ENCODE results near the gene USH2A.
"Not testable (repeated sequence)": the region's sequence is repeated elsewhere in the genome, so short reads cannot be mapped to it uniquely, and the experiment has no call there.

Gene USH2A

DNA sequence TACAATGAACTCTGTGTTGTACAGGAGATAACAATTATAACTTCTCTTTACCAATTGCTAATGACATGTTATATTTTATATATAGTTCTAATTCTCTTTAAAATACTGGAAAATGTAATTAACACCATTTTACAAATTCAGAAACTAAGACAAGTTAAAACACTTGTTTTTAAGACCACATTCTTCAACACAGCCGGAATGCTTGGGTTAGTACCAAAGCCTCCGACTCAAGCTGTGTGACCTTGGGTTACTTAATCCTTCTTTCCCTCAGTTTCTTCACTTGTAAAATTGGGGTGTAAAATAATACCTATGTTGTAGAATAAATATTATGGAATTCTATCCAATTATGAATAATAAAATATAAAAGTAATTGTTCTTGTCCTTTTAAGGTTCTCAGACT is 378.7 kb downstream of the USH2A start:
- DNase-seq: no peak

DNA sequence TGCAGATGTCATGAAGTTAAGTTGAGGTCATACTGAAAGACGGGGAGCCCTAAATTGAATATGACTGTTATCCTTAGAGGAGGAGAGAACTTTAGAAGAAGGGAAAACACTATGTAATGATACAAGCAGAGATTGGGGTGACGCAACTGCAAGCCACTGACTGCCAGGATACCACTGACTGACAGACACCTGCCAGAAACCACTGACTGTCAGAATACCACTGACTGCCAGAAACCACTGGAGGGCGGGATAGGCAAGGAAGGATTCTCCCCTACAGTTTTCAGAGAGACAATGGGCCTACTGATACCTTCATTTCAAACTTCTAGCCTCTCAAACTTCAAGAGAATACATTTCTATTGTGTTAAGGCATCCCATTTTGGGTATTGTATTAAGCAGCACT is 388.7 kb downstream of the USH2A start:
- DNase-seq: no peak

DNA sequence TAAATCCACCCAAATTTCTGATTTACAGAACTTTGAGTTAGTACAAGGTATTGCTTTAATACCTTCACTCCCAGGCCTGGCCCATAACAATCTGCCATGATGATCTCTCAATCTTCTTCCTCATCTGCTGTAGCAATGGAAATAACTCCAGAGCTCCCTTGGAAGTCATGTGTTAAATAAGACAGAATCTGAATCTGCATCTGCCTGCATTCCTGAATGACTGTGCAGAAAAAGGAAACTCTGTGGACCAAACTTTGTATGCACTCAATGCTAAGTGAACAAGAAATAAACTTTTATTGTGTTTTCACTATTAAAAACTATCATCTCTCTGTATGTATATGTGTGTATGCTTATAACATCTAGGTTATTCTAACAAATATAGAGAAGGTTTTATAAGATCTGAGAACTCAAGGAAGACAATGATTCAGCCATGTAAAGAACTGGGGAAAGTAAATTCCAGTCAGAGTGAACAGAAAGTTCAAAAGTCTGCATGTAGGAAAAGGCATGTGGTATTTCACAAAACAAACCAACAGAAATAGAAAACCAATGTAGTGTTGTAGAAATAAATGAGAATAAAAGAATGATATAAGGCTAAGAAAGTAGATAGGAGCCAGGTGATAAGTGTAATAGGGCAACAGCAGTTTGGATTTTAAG is 390.2 kb downstream of the USH2A start:
- DNase-seq: no peak

DNA sequence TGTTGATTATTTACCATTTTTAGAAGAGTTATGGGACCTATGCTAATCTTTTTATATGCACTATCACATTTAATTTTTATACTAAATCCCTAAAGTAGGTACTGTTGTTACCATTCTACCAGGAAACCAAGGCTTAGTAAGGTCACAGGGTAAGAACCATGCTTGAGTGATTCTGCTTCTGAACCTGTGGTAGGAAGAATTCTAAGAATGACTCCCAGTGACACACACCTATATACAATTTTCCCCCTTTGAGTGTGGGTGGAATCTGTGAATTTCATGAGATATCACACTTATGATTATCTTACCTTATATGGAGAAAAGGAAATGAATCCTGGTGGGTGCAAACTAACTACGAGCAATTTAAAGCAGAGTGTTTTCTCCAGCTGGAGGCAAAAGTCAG is 391.0 kb downstream of the USH2A start:
- no peak for DNase-seq

DNA sequence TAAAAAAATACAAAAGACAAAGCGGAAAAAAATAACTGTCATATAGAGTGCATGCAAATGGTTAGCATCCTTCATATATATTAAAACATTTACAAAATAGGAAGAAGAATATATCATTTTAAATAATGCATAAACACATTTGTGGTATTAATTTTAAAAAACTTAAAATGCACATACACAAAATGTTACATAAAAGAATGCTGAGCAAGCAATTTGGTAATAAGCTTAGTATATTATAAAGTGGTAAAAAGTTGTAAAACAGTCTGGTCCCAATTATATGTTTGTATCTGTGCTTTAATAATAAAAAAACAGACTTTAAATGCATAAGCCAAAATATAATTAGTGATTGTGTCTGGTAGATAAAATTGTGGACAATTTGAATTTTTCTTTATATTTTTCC is 394.6 kb downstream of the USH2A start:
- no peak for DNase-seq

DNA sequence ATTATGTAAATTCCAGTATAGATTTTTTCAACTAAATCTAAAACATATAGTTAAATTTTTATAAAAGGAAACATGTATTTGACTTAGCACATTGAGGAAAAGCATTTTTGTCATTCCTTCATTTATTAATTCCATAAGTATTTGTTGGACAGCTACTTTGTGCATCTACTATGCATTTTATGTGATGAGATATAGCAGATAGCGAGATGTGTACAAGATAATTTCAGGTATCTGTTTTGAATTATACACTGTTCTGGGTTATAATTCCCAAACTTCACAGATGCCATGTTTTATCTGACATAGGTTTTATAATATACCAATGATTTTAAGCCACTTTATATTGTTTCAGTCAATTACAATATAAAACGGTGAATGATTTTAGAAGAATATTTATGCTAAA is 398.7 kb downstream of the USH2A start:
- no peak for DNase-seq

DNA sequence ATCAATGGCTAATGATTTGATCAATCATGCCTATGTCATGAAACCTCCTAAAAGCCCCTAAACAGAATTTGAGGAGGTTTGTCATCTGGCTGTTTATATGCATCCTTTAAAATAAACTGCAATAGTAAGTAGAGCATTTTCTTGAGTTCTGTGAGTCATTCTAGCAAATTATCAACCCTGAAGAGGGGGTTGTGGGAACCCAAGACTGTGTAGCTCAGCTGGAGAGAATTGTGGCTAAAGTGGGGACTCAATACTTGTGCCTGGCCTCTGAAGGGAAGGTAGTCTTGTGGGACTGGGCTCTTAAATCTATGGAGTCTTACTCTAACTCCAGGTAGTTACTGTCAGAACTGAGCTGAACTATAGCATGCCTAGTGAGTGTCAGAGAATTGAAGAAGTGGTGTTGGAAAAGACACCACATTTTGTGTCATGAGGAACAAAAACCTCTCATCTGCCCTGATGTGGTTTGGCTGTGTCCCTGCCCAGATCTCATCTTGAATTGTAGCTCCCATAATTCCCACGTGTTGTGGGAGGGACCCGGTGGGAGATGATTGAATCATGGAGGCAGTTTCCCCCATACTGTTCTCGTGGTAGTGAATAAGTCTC is 402.4 kb downstream of the USH2A start:
- DNase-seq: no peak

DNA sequence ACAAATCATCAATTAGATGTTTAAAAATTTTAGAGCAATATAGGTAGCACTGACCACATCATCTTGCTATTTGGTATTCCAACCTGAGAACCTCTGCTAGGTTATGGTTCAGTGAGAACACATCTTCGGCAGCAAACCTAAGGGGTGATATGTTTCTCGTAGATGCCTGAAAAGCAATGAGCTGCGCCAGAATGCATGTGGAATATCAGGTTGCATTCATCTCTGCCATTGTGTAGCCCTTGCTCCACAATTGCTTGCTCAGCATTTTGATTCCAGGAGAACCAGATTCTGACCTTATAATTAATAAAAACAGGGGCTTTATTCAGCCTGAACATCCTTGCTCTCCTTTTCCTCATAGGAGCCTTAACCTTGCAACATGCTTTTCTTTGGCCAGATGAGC is 408.1 kb downstream of the USH2A start:
- DNase-seq: no peak

DNA sequence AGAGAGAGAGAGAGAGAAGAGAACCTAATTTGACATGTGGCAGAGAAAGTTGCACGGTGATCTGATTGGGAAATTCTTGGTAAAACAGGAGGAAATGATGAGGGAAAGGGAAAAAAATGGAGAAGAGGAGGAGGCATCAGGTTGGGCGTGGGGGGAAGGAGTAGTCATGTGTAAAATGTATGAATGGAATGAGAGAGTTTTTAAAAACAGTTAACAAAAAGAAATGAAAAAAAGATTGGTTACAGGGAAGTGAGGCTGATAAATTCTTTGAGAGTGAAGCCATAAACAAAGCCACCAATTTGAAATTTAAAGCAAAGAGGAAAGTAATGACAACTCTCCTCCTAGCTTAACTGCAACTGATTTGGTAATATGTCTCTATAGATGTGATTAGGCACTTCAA is 409.2 kb downstream of the USH2A start:
- DNase-seq: no peak

DNA sequence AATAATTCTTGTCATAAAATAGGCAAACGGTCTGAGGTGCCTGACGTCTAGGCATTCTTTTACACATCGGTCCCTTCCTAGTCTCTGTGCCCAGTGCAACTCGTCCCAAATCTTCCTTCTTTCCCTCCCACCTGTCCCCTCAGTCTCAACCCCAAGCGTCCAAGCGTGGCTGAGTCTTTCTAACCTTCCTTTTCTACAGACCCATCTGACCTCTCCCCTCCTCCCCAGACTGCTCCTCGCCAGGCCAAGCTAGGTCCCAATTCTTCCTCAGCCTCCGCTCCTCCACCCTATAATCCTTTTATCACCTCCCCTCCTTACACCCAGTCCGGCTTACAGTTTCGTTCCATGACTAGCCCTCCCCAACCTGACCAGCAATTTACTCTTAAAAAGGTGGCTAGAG is 413.8 kb downstream of the USH2A start:
- DNase-seq: not testable (repeated sequence)

DNA sequence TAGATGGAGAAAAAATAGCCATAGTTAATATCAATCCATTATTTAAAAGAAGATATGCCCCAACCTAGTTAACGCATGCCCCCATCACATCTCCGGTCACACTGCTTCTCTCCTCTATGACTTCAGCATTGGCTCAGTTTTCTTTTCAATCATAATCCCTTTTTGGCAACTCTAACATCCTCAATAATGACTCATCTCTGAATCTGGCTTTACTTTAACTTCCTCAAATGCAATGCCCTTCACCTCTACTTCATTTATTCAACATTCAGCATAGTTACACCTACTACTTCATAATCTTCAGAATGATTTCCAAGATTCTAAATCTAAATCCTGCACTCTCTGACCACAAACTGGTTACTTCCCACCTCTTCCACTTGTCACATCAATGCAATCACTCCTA is 417.3 kb downstream of the USH2A start:
- DNase-seq: no peak

DNA sequence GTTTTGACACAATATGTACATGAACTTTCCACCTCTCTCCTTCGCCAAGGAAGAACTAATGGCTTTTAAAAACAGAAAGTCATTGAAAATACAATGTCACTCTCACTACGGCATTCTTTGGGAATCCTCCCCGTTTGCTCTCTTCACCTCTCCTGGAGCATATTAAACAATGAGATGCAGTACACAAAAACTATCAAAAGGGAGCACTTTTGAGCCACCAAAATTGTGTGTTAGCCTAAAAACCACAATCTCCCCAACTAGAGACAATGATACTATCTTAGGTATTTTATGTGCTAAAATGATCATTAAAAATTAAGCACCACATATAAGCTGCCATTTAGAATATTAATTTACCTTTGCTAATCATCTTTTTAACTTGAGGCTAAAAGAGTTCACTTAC is 430.6 kb downstream of the USH2A start:
- no peak for DNase-seq

DNA sequence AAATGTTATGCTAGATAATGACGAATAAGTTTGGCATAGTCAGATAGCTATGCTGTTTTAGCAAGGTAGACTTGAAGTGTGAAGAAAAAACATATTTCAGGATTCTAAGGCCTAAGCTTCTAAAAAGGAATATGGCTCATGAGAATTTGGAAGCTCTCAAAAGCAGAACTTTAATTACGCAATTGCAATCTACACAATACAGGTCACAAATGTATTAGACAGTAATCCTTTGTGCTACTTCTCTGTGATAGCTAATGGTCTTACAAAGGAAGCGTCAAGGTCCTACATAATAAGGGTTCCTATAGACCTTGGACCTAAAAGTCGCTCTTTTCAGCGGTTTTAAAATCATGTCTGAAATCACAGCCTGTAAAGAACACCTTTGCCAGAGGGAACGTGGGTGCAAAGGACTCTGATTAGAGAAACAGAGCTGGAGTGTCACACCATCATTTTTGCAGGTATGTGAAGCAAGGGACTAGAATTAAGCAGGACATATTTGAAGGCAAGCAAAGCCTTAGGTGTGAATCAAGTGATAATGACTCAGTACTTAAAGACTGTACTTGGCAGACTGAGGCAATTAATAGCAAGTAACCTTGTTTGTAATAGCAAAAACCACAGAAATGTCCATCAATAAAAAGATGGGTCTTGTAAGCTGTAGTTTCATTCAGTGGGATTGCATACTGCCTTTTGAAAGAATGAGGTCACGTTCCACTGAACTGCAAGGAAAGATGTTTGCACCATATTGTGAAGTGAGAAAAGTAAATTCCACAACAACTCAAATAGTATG is 436.0 kb downstream of the USH2A start:
- no peak for DNase-seq

DNA sequence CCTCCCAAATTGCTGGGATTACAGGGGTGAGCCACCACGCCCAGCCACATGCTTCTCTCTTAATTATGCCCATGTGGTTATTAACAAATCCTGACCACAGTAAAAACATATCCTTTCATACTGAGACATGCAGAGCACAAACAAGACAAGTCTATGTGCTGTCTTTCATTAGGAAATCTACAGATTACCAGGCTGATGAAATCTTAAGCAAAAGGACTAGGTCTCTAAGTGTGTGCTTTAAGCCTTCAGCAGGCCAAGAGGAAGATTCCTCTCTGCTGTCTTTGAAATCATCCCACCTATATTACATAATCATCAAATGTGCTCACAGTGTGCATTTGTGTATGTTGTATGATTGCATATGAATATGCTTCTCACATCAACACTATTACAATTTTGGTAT is 436.8 kb downstream of the USH2A start:
- no peak for DNase-seq

DNA sequence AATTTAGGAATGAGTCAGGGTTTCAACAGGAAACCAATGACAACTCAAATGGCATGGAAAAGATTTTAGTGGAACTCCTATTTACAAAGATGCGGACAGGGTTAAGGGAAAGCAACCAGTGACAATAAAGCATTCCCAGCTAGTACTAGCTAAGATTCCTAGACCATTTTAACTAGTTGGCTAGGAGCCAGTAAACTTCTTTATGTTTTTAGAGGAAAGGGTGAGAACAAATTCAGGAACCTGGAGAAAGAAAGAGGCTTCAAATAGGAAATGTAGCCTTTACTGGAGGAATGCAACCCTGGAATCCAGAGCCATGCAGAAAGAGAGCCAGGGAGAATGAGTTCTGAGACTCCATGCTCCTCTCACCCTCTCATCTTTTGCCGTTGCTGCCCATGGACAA is 439.6 kb downstream of the USH2A start:
- DNase-seq: no peak

DNA sequence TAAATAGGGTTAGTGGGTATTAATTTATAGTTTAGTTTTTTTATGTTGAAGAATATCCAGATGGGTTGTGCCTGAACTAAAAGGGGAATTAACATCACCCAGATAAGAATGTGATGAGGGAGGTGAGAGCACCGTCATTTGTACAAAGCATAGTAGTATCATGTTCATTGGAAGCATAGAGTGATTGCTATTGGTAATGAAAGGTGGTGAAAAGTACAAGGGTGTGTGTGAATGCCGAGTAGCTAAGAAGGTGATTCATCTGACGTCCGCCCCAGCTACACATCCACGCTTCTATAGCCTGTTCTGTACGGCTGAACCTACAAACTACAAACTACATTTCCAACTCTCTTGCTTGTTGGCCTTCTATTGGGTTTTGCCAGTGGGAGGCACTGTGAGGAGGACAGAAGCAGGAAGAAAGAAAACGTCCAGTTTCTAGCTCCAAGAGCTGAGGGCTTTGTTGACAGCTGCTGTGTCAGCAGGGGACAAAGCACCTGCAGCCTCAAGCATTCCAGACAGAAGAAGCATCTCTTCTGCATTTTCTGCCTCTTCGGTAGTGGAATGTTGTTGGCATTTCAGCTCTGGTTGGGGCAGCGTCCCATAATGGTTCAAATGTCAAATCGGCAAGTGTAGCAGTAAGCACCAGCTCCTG is 451.3 kb downstream of the USH2A start:
- DNase-seq: no peak

DNA sequence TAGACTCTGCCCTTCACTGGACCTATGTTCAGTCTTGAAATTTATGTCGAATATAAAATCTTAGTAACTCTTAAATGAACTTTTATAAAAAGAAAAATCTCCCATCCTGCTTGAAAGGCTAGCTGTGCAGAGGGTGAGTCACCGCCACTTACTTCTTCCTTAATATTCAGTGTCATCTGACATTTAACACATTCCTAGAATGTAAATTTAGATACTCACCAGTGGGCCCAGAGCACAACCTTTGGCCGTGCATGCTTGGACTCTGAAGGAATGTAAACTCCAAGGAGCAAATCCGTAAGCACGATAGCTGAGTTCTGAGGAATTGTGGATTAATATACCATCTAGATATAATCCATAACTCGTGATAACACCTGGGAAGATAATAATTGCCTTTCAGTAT is 452.8 kb downstream of the USH2A start:
- no peak for DNase-seq

DNA sequence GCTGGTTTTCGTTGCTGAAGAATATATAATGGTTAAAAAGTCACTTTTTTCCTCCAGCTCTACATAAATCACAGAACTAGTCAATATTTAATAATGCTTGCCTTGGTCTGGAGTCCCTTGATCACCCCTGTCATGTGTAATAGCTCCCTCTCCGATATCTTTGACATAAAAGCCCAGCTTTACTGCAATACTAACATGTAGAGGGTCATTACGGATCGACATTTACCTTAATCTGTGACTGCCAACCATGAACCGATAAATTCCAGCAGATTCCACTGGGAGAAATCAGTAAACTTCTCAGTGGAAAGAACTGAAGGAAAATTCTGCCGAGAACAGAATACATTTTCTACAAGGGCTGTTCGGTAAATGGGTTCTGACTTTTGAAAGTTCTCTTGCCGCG is 459.6 kb downstream of the USH2A start:
- no peak for DNase-seq

DNA sequence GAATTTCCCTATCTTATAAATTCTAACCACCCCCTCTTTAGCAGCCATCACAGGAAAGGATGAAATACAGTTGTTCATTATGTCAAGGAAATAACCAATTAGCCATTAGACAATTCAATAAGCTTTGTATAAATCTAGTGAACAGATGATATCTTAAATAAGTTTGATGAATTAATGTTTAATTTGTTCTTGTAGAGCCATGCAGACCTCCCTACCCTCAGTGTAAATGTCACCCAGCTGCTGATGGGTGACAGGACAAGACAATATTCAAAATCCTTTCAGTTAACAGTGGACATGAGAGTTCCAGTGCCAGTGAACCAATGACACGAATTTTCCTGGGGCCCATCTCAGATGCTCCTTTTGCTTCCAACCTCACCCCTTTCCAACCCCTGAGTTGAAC is 460.2 kb downstream of the USH2A start:
- no peak for DNase-seq

DNA sequence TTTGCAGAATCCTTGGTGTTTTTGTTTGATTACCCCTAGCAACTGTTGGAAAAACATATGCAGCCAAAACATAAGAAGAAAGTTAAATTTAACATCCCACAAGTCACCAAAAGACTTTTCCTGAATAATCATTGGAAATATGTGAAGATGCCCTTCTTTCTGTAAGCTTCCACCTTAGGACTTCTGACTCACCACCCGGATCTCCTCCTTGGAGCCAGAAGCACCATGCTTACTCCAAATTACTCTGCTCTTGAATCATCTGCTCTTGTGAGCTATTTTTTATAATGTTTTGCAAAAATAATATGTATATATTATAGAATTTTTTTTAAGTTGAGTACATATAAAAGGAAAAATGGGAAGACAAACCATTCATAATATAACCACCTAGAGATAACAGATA is 464.4 kb downstream of the USH2A start:
- DNase-seq: no peak

DNA sequence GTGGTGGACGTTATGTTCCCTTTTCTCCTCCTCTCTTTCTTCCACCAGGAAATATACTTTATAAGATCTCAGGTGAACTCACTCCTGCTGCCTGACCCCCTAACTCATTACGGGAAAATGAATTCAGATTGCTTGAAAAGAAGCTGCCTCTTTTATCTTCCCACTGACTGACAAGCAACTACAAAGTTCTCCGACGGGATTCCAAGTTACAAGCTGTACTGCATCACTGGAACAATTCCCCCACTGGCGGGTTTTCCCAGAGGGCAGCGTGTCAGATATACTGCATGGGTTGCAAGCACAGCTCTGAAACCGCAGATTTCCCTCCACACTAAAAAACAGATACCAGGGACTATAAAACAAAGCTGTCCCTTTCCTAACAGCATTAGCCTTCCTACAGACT is 465.6 kb downstream of the USH2A start:
- no peak for DNase-seq

DNA sequence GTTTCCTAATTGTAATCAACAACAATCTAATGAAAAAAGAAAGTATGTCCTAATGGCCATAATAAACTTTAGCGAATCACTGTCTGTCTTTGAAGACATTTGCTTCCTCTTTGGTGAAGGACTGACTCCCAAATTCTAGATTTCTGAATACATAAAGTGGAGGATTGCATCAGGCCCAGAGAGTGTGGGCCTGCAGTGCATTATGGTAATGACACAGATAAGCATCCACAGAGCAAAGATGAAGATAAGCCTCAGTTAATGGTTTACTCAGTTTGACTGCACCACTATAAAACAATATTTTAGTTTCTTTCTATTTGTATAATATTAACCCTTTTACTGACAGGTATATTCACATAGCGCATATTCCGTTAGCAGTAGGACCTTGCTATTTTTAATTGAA is 490.7 kb downstream of the USH2A start:
- no peak for DNase-seq

DNA sequence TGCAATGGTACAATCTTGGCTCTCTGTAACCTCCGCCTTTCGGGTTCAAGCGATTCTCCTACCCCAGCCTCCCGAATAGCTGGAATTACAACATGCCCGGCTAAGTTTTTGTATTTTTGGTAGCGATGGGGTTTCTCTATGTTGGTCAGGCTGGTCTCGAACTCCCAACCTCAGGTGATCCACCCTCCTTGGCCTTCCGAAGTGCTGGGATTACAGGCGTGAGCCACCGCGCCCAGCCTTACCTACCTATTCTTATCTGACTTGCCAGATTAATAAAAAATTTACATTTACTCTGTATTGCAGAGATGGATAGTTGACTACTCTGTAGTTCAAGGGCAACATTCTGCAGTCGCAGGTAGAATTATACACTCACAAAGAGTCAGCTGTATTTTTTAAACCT is 496.6 kb downstream of the USH2A start:
- no peak for DNase-seq

All from NCI-H2029 (cell line).